IPS-18c (cell line): ENCODE measurements around the gene PODN.
A peak's percentile ranks its signal among the peaks of the same experiment; 100 is the strongest.

Experiments
- H3K4me3 ChIP-seq: 2 replicates; pipeline ENCODE4 v1.7.0; 2013; ENCODE audit warnings: low read depth, mild to moderate bottlenecking, low read length, moderate library complexity; ENCODE audit not compliant: insufficient read depth
- H3K9me3 ChIP-seq: one replicate; pipeline ENCODE4 v1.6.1; 2013; ENCODE audit warnings: mild to moderate bottlenecking, low read length, moderate library complexity; ENCODE audit not compliant: control insufficient read depth, insufficient read depth

The PODN gene

GRCh38 chr1:53047737-53048736 is 14.0 kb upstream of the PODN start:
- Histone ChIP-seq H3K9me3 (no peaks in the 10 kb centered on the region), H3K4me3 (no peak overlapping the region)

- no peak overlapping the region for H3K4me3 ChIP-seq
- H3K9me3 ChIP-seq: no peaks in the 10 kb centered on the region
These were observed 12.9 kb upstream of the PODN start for GRCh38 chr1:53048960-53049573.

GRCh38 chr1:53049574-53049967 is 12.4 kb upstream of the PODN start:
- no peak overlapping the region for H3K4me3 ChIP-seq
- no peaks in the 10 kb centered on the region for H3K9me3 ChIP-seq

GRCh38 chr1:53050310-53050709 is 11.7 kb upstream of the PODN start:
- Histone ChIP-seq H3K4me3 (no peak overlapping the region), H3K9me3 (no peaks in the 10 kb centered on the region)

- no peaks in the 10 kb centered on the region for H3K9me3 ChIP-seq
- H3K4me3 ChIP-seq: no peak overlapping the region
These were observed 10.3 kb upstream of the PODN start for GRCh38 chr1:53051676-53052075.

- Histone ChIP-seq H3K4me3 (no peak overlapping the region), H3K9me3 (peaks cover 1% of the 10 kb centered on the region)
These were observed 4.9 kb upstream of the PODN start for GRCh38 chr1:53057127-53057526.

- Histone ChIP-seq H3K4me3 (no peak overlapping the region), H3K9me3 (peaks cover 2% of the 10 kb centered on the region)
These were observed 1.4 kb upstream of the PODN start for GRCh38 chr1:53060579-53060978.

- H3K9me3 ChIP-seq: peaks cover 2% of the 10 kb centered on the region
- H3K4me3 ChIP-seq: peak overlapping the region; percentile 37; the same call in 1 of the 2 replicates
These were observed 722 bp upstream of the PODN start for GRCh38 chr1:53061123-53061858.

GRCh38 chr1:53062708-53063591 is 937 bp downstream of the PODN start:
- H3K4me3 ChIP-seq: peak overlapping the region; percentile 58
- peaks cover 2% of the 10 kb centered on the region for H3K9me3 ChIP-seq

- Histone ChIP-seq H3K4me3 (no peak overlapping the region), H3K9me3 (peaks cover 2% of the 10 kb centered on the region)
These were observed 1.9 kb downstream of the PODN start for GRCh38 chr1:53063744-53064515.

- Histone ChIP-seq H3K4me3 (no peak overlapping the region), H3K9me3 (peaks cover 2% of the 10 kb centered on the region)
These were observed 3.4 kb downstream of the PODN start for GRCh38 chr1:53065391-53065790.

GRCh38 chr1:53066488-53066887 is 4.5 kb downstream of the PODN start:
- peaks cover 3% of the 10 kb centered on the region for H3K9me3 ChIP-seq
- no peak overlapping the region for H3K4me3 ChIP-seq

GRCh38 chr1:53066891-53067738 is 5.1 kb downstream of the PODN start:
- H3K4me3 ChIP-seq: no peak overlapping the region
- peaks cover 3% of the 10 kb centered on the region for H3K9me3 ChIP-seq

GRCh38 chr1:53067886-53068285 is 5.9 kb downstream of the PODN start:
- peaks cover 2% of the 10 kb centered on the region for H3K9me3 ChIP-seq

GRCh38 chr1:53068314-53069099 is 6.5 kb downstream of the PODN start:
- Histone ChIP-seq H3K9me3 (peaks cover 2% of the 10 kb centered on the region), H3K4me3 (no peak overlapping the region)

More at GRCh38 chr1:53067886-53068285, 5.9 kb downstream of the PODN start:
- H3K4me3 ChIP-seq: no peak overlapping the region
